Spleen (tissue), 7 donors: Measurements from ENCODE around the gene PCDHA7.

Experiments
- CTCF ChIP-seq, 11 experiments: fragments of 200-600 bp in 7 of 11; fragments of 450-650 bp in 4 of 11; sonication (generic) in 4 of 11; IDR thresholded peaks in 8 of 11; conservative IDR thresholded peaks in 3 of 11; 1 replicate in 7 of 11; 2 replicates in 4 of 11; pipeline versions ENCODE4 v1.4.0 to v1.8.0; 2016 to 2021; ENCODE audit warnings: antibody characterized with exemption in 11 of 11, inconsistent platforms in 4 of 11, mild to moderate bottlenecking in 1 of 11
- POLR2AphosphoS5 ChIP-seq, 3 donors: sonication (generic); formaldehyde crosslinking; IDR thresholded peaks; one replicate each; pipeline ENCODE4 v1.5.1; 2017; ENCODE audit warnings: antibody characterized with exemption in 3 of 3
- donor health status: DM: no; HTN: no; CAD: no; lungs with moderate emphysema.
- donor health status: DM: no; HTN: no; CAD: no.
- donor health status: DM: no; HTN: no; CAD: no.

DNA sequence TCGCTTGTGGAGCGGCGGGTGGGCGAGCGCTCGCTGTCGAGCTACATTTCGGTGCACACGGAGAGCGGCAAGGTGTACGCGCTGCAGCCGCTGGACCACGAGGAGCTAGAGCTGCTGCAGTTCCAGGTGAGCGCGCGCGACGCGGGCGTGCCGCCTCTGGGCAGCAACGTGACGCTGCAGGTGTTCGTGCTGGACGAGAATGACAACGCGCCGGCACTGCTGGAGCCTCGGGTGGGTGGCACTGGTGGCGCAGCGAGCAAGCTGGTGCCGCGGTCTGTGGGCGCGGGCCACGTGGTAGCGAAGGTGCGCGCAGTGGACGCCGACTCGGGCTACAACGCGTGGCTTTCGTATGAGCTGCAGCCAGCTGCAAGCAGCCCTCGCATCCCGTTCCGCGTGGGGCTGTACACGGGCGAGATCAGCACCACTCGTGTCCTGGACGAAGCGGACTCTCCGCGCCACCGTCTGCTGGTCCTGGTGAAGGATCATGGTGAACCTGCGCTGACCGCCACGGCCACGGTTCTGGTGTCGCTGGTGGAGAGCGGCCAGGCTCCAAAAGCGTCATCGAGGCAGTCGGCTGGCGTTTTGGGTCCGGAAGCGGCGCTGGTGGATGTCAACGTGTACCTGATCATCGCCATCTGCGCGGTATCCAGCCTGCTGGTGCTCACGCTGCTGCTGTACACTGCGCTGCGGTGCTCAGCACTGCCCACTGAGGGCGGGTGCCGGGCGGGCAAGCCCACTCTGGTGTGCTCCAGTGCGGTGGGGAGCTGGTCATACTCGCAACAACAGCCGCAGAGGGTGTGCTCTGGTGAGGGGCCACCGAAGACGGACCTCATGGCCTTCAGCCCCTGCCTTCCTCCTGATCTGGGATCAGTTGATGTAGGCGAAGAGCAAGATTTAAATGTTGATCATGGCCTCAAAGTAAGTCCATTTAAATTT is 9.0 kb downstream of the PCDHA7 start:
- TF ChIP-seq CTCF (IDR thresholded peaks at IDR 0.05 in 8 of 11, conservative IDR thresholded peaks at IDR 0.05 in 3 of 11) (no peak), POLR2AphosphoS5 (IDR thresholded peaks at IDR 0.05) (no peak)
